Neural cell (in vitro differentiated cells): ENCODE data around the gene CAMK1D. TPM values are rescaled to one million over a fixed set of nuclear protein-coding genes. Genes with fewer than 3 reads are reported as not detected.

Experiments used
- H2AFZ ChIP-seq: fragments of 200-600, 300-800 bp; sonication (generic), shearing (Covaris generic); 2 replicates; pipeline ENCODE4 v1.6.0; 2014; ENCODE audit warnings: low read depth, mild to moderate bottlenecking, antibody characterized with exemption, low read length, moderate library complexity
- H3F3A ChIP-seq: fragments of 200-600 bp; shearing (Covaris generic); 2 replicates; pipeline ENCODE4 v1.6.1; 2016; ENCODE audit warnings: mild to moderate bottlenecking, moderate library complexity, mixed read lengths, antibody characterized with exemption, low read length; ENCODE audit not compliant: insufficient read depth, poor library complexity, severe bottlenecking
- H3K27ac ChIP-seq: fragments of 200-600, 300-800 bp; sonication (generic), shearing (Covaris generic); 2 replicates; pipeline ENCODE4 v1.5.1; 2014; ENCODE audit warnings: mild to moderate bottlenecking, low read length, moderate library complexity
- H3K27me3 ChIP-seq: fragments of 300-800, 200-600 bp; sonication (generic), shearing (Covaris generic); 2 replicates; pipeline ENCODE4 v1.6.0; 2014; ENCODE audit warnings: mild to moderate bottlenecking, low read depth, low read length, moderate library complexity; ENCODE audit not compliant: insufficient read depth
- H3K36me3 ChIP-seq: fragments of 300-800, 200-600 bp; sonication (generic), shearing (Covaris generic); 2 replicates; pipeline ENCODE4 v1.5.1; 2014; ENCODE audit warnings: mild to moderate bottlenecking, antibody characterized with exemption, low read length, moderate library complexity; ENCODE audit not compliant: insufficient read depth
- H3K4me2 ChIP-seq: fragments of 300-800, 200-600 bp; sonication (generic), shearing (Covaris generic); 2 replicates; pipeline ENCODE4 v1.6.0; 2014; ENCODE audit warnings: mild to moderate bottlenecking, low read length
- H3K4me3 ChIP-seq: fragments of 300-800, 200-600 bp; sonication (generic), shearing (Covaris generic); 2 replicates; pipeline ENCODE4 v1.5.1; 2014; ENCODE audit warnings: mild to moderate bottlenecking, low read length, moderate library complexity
- H3K79me2 ChIP-seq: fragments of 200-600 bp; shearing (Covaris generic); replicated peaks from 2 replicates; pipeline ENCODE4 v1.6.0; 2014; ENCODE audit warnings: mild to moderate bottlenecking, low read length, moderate library complexity; ENCODE audit not compliant: insufficient read depth
- H3K9ac ChIP-seq: fragments of 300-800, 200-600 bp; sonication (generic), shearing (Covaris generic); 2 replicates; pipeline ENCODE4 v1.6.1; 2016; ENCODE audit warnings: mild to moderate bottlenecking, low read length, mixed read lengths
- H3K9me2 ChIP-seq: fragments of 200-600 bp; shearing (Covaris generic); 2 replicates; pipeline ENCODE4 v1.6.1; 2016; ENCODE audit warnings: mild to moderate bottlenecking, low read length, mixed read lengths; ENCODE audit not compliant: insufficient read depth
- H3K9me3 ChIP-seq: fragments of 200-600, 300-800 bp; sonication (generic), shearing (Covaris generic); 2 replicates; pipeline ENCODE4 v1.6.1; 2016; ENCODE audit warnings: mild to moderate bottlenecking, mixed run types, low read length, moderate library complexity, mixed read lengths
- H4K20me1 ChIP-seq: fragments of 200-600 bp; shearing (Covaris generic); 2 replicates; pipeline ENCODE4 v1.6.1; 2016; ENCODE audit warnings: mild to moderate bottlenecking, mixed run types; ENCODE audit not compliant: insufficient read depth
- EP300 ChIP-seq: fragments of 450-650 bp; conservative IDR thresholded peaks from 2 replicates; pipeline ENCODE4 v1.6.1; 2014; ENCODE audit warnings: antibody characterized with exemption, mild to moderate bottlenecking, moderate library complexity; ENCODE audit not compliant: poor library complexity, severe bottlenecking
- EZH2 ChIP-seq: fragments of 200-600, 300-800 bp; shearing (Covaris generic), sonication (generic); IDR thresholded peaks from 2 replicates; pipeline ENCODE4 v1.6.1; 2014; ENCODE audit warnings: antibody characterized with exemption, low read length, borderline replicate concordance, mild to moderate bottlenecking; ENCODE audit not compliant: insufficient read depth, poor library complexity, severe bottlenecking
- MXI1 ChIP-seq: fragments of 450-650 bp; conservative IDR thresholded peaks from 2 replicates; pipeline ENCODE4 v1.6.1; 2014; ENCODE audit warnings: antibody characterized with exemption, mild to moderate bottlenecking; ENCODE audit not compliant: poor library complexity, severe bottlenecking
- POLR2AphosphoS5 ChIP-seq: IDR thresholded peaks from 2 replicates; pipeline ENCODE4 v1.6.1; 2012
- RAD21 ChIP-seq: fragments of 450-650 bp; conservative IDR thresholded peaks from 2 replicates; pipeline ENCODE4 v1.6.1; 2014; ENCODE audit warnings: antibody characterized with exemption, mild to moderate bottlenecking, moderate library complexity
- SMC3 ChIP-seq: fragments of 450-650 bp; conservative IDR thresholded peaks from 2 replicates; pipeline ENCODE4 v1.6.1; 2014; ENCODE audit warnings: antibody characterized with exemption, mild to moderate bottlenecking, moderate library complexity; ENCODE audit not compliant: poor library complexity
- TAF1 ChIP-seq: IDR thresholded peaks from 2 replicates; pipeline ENCODE4 v1.6.1; 2012; ENCODE audit warnings: low read depth
- polyA plus RNA-seq: library from polyadenylated mRNA; depleted of rRNA; stranded (reverse); fragments of >200 nt; gene quantifications from 2 replicates; pipeline ENCODE4 v1.2.3, GENCODE V29; 2014
- TF ChIP-seq, protein P1 (sequence below): fragments of 450-650 bp; IDR thresholded peaks from 2 replicates; pipeline ENCODE4 v1.5.1; 2014; ENCODE audit warnings: antibody characterized with exemption, mild to moderate bottlenecking, moderate library complexity; ENCODE audit not compliant: poor library complexity, severe bottlenecking
- TF ChIP-seq, protein P2 (sequence below): IDR thresholded peaks from 2 replicates; pipeline ENCODE4 v1.6.1; 2012; ENCODE audit warnings: borderline replicate concordance

Gene CAMK1D
- polyA plus RNA-seq, 1 donor from 2014 or later: 13.8 TPM

DNA sequence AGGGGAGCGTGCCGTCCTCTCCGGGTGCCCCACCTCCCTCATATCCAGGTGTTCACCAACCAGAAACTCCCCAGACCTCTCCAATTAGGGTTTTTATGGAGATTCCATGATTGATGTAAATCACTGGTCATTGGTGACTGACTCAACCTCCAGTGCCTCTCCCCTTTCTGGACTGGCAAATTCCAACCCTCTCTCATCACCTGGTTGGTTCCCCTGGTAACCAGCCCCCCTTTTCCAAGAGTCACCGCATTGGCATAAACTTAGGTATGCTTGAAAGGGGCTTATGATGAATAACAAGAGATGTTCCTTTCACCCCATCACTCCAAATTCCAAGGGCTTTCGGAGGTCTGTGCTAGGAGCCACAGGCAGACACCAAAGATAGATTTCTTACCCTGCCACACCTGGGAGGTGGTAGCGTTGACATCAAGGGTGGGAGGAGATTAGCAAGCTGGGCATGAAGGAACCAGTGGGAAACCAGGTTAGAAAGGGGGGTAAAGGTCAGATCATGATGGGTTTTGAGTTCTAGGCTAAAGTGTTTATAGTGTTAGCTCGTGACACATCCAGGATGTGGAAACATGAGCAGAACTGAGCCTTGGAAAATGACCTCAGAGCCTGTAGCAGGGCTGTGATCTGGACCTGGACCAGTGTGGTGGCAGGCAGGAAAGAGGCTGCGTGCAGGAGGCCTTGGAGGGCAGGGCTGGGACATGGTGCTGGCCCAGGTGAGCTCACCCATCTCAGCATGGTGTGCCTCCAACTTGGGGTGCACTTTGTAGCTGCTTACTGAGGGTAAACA is 45.1 kb downstream of the CAMK1D start:
- H2AFZ ChIP-seq: no peak overlapping the region
- H3K9me3 ChIP-seq: no peaks in the 10 kb centered on the region
- no peaks in the 10 kb centered on the region for H3K36me3 ChIP-seq
- H3K79me2 ChIP-seq: peaks cover 12% of the 10 kb centered on the region
- H3K4me2 ChIP-seq: no peak overlapping the region
- H3K9ac ChIP-seq: no peak overlapping the region
- no peak overlapping the region for H3K4me3 ChIP-seq
- H4K20me1 ChIP-seq: no peaks in the 10 kb centered on the region
- H3F3A ChIP-seq: peaks cover 3% of the 10 kb centered on the region
- TF ChIP-seq SMC3 (no peak), TAF1 (no peak), EZH2 (no peak), EP300 (no peak), RAD21 (no peak)
- TF ChIP-seq, protein P1, sequence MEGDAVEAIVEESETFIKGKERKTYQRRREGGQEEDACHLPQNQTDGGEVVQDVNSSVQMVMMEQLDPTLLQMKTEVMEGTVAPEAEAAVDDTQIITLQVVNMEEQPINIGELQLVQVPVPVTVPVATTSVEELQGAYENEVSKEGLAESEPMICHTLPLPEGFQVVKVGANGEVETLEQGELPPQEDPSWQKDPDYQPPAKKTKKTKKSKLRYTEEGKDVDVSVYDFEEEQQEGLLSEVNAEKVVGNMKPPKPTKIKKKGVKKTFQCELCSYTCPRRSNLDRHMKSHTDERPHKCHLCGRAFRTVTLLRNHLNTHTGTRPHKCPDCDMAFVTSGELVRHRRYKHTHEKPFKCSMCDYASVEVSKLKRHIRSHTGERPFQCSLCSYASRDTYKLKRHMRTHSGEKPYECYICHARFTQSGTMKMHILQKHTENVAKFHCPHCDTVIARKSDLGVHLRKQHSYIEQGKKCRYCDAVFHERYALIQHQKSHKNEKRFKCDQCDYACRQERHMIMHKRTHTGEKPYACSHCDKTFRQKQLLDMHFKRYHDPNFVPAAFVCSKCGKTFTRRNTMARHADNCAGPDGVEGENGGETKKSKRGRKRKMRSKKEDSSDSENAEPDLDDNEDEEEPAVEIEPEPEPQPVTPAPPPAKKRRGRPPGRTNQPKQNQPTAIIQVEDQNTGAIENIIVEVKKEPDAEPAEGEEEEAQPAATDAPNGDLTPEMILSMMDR: no peak
- TF ChIP-seq, protein P2, sequence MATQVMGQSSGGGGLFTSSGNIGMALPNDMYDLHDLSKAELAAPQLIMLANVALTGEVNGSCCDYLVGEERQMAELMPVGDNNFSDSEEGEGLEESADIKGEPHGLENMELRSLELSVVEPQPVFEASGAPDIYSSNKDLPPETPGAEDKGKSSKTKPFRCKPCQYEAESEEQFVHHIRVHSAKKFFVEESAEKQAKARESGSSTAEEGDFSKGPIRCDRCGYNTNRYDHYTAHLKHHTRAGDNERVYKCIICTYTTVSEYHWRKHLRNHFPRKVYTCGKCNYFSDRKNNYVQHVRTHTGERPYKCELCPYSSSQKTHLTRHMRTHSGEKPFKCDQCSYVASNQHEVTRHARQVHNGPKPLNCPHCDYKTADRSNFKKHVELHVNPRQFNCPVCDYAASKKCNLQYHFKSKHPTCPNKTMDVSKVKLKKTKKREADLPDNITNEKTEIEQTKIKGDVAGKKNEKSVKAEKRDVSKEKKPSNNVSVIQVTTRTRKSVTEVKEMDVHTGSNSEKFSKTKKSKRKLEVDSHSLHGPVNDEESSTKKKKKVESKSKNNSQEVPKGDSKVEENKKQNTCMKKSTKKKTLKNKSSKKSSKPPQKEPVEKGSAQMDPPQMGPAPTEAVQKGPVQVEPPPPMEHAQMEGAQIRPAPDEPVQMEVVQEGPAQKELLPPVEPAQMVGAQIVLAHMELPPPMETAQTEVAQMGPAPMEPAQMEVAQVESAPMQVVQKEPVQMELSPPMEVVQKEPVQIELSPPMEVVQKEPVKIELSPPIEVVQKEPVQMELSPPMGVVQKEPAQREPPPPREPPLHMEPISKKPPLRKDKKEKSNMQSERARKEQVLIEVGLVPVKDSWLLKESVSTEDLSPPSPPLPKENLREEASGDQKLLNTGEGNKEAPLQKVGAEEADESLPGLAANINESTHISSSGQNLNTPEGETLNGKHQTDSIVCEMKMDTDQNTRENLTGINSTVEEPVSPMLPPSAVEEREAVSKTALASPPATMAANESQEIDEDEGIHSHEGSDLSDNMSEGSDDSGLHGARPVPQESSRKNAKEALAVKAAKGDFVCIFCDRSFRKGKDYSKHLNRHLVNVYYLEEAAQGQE: no peak
- no peaks in the 10 kb centered on the region for H3K27me3 ChIP-seq
- no peaks in the 10 kb centered on the region for H3K9me2 ChIP-seq
- H3K27ac ChIP-seq: no peak overlapping the region

DNA sequence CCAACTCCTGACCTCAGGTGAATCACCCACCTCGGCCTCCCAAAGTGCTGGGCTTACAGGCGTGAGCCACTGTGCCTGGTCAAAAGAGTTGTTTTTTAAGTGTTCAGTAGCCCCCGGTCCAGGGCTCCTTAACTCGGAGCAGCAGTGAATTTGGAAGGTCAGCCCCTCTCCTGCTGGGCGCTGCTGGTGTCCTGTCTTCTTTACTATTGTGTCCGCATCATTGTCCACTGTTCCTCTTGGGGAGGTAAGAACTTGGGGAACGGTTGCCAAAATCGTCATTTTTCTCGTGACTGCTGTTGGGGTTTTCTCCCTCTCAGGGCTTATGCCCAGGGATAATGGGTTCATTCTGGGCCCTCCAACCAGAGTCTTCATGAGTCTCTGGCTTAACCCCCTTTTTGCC is 46.7 kb downstream of the CAMK1D start:
- no peak overlapping the region for H3K4me2 ChIP-seq
- H4K20me1 ChIP-seq: no peaks in the 10 kb centered on the region
- no peak overlapping the region for H3K27ac ChIP-seq
- peaks cover 3% of the 10 kb centered on the region for H3F3A ChIP-seq
- no peaks in the 10 kb centered on the region for H3K79me2 ChIP-seq
- no peak overlapping the region for H3K9ac ChIP-seq
- H3K36me3 ChIP-seq: no peaks in the 10 kb centered on the region
- TF ChIP-seq TAF1 (no peak), POLR2AphosphoS5 (no peak), EZH2 (no peak), EP300 (no peak), SMC3 (no peak), MXI1 (no peak), RAD21 (no peak)
- TF ChIP-seq, protein P1: no peak
- TF ChIP-seq, protein P2: no peak
- no peaks in the 10 kb centered on the region for H3K27me3 ChIP-seq
- H2AFZ ChIP-seq: no peak overlapping the region
- no peak overlapping the region for H3K4me3 ChIP-seq
- no peaks in the 10 kb centered on the region for H3K9me2 ChIP-seq
- no peaks in the 10 kb centered on the region for H3K9me3 ChIP-seq
